Prostate gland (tissue), 2 donors: ENCODE data around the gene EPHB2. TPM values are rescaled to one million over a fixed set of nuclear protein-coding genes. Genes with fewer than 3 reads are reported as not detected.

Experiments
- DNase-seq: peaks from one replicate; pipeline ENCODE4 v3.0.0-alpha.2; 2019; ENCODE audit warnings: low spot score
- H3K27ac ChIP-seq, 2 donors: fragments of 200-600 bp; sonication (generic); 2 replicates each; pipeline ENCODE4 v1.5.1; 2017 to 2019
- H3K27me3 ChIP-seq: fragments of 200-600 bp; sonication (generic); replicated peaks from 2 replicates; pipeline ENCODE4 v1.5.1; 2019; ENCODE audit not compliant: insufficient read depth
- H3K36me3 ChIP-seq, 2 donors: fragments of 200-600 bp; sonication (generic); 1 replicate in 1 of 2; 2 replicates in 1 of 2; pipeline versions ENCODE4 v1.5.1 to v1.8.1; 2017 to 2019
- H3K4me1 ChIP-seq: fragments of 200-600 bp; sonication (generic); replicated peaks from 2 replicates; pipeline ENCODE4 v1.5.1; 2019
- H3K4me3 ChIP-seq, 2 donors: fragments of 200-600 bp; sonication (generic); 2 replicates each; pipeline ENCODE4 v1.5.1; 2017 to 2019
- H3K9me3 ChIP-seq: fragments of 200-600 bp; sonication (generic); 2 replicates; pipeline ENCODE4 v1.5.1; 2017
- CTCF ChIP-seq, 4 experiments: fragments of 200-600 bp in 2 of 4; fragments of 450-650 bp in 2 of 4; sonication (generic) in 2 of 4; IDR thresholded peaks; 1 replicate in 3 of 4; 2 replicates in 1 of 4; pipeline ENCODE4 v1.5.1; 2016 to 2019; ENCODE audit warnings: antibody characterized with exemption in 4 of 4, mild to moderate bottlenecking in 2 of 4, moderate library complexity in 2 of 4
- POLR2A ChIP-seq: fragments of 450-650 bp; IDR thresholded peaks from one replicate; pipeline ENCODE4 v1.6.1; 2016; ENCODE audit warnings: antibody characterized with exemption, mild to moderate bottlenecking
- POLR2AphosphoS5 ChIP-seq: sonication (generic); formaldehyde crosslinking; IDR thresholded peaks from one replicate; pipeline ENCODE4 v1.6.1; 2017; ENCODE audit warnings: antibody characterized with exemption
- WGBS: methylation state at CpG from one replicate; pipeline ENCODE4 v1.1.5; 2018; 5-methylcytosine and 5-hydroxymethylcytosine counted together
- intact Hi-C: fragments of 100-400 bp; cut with DNase I; formaldehyde crosslinking; loops from one replicate; pipeline ENCODE4 v1.14.2; 2022
- total RNA-seq, 2 donors: library from RNA; depleted of rRNA; stranded (reverse); fragments of >200 nt; gene quantifications; one replicate each; pipeline ENCODE4 v1.1.0, GENCODE V29; 2016

Gene EPHB2
- total RNA-seq, 2 donors from 2014 or later: 6.4 to 7.4 TPM

- intact Hi-C loops: no loop called here
- Histone ChIP-seq H3K36me3 (no peaks in the 10 kb centered on the region), H3K9me3 (no peaks in the 10 kb centered on the region), H3K27me3 (no peaks in the 10 kb centered on the region), H3K4me3 (no peak overlapping the region), H3K27ac (no peak overlapping the region), H3K4me1 (no peaks in the 10 kb centered on the region)
- TF ChIP-seq CTCF (IDR thresholded peaks at IDR 0.05) (no peak), POLR2A (no peak), POLR2AphosphoS5 (no peak)
- DNase-seq: no peak
- WGBS: 95% methylated on average over 1 of the region's 1 CpG
These were observed 18.7 kb downstream of the EPHB2 start for GRCh38 chr1:22729400-22729773.

- Histone ChIP-seq H3K27ac (no peak overlapping the region), H3K36me3 (no peaks in the 10 kb centered on the region), H3K4me3 (no peak overlapping the region), H3K27me3 (no peaks in the 10 kb centered on the region), H3K9me3 (no peaks in the 10 kb centered on the region), H3K4me1 (no peaks in the 10 kb centered on the region)
- DNase-seq: no peak
- no peak for TF ChIP-seq POLR2A
- TF ChIP-seq CTCF (IDR thresholded peaks at IDR 0.05): no peak
- TF ChIP-seq POLR2AphosphoS5: no peak
- intact Hi-C loops: no loop called here
- WGBS: 71% methylated on average over 7 of the region's 7 CpGs
These were observed 19.3 kb downstream of the EPHB2 start for GRCh38 chr1:22729912-22730311.

- intact Hi-C loops: no loop called here
- Histone ChIP-seq H3K27ac (no peak overlapping the region), H3K9me3 (no peaks in the 10 kb centered on the region), H3K4me3 (no peak overlapping the region), H3K36me3 (no peaks in the 10 kb centered on the region), H3K27me3 (no peaks in the 10 kb centered on the region), H3K4me1 (no peaks in the 10 kb centered on the region)
- TF ChIP-seq POLR2AphosphoS5 (no peak), POLR2A (no peak)
- DNase-seq: no peak
- 88% methylated on average over 12 of the region's 12 CpGs for WGBS
These were observed 21.5 kb downstream of the EPHB2 start for GRCh38 chr1:22731924-22732720.

- Histone ChIP-seq H3K27ac (no peak overlapping the region), H3K9me3 (no peaks in the 10 kb centered on the region), H3K4me1 (no peaks in the 10 kb centered on the region), H3K36me3 (no peaks in the 10 kb centered on the region), H3K4me3 (no peak overlapping the region), H3K27me3 (no peaks in the 10 kb centered on the region)
- intact Hi-C loops: no loop called here
- no peak for DNase-seq
- TF ChIP-seq CTCF (IDR thresholded peaks at IDR 0.05) (no peak), POLR2AphosphoS5 (no peak), POLR2A (no peak)
- 91% methylated on average over 8 of the region's 8 CpGs for WGBS
These were observed 23.0 kb downstream of the EPHB2 start for GRCh38 chr1:22733643-22734042.

GRCh38 chr1:22736501-22737080 is 26.0 kb downstream of the EPHB2 start:
- no peak for DNase-seq
- intact Hi-C loops: no loop called here
- whole genome bisulfite sequencing: 77% methylated on average over 21 of the region's 23 CpGs

More at GRCh38 chr1:22736501-22737080, 26.0 kb downstream of the EPHB2 start:
- Histone ChIP-seq H3K4me3 (no peak overlapping the region), H3K27me3 (no peaks in the 10 kb centered on the region), H3K9me3 (no peaks in the 10 kb centered on the region), H3K4me1 (no peaks in the 10 kb centered on the region), H3K36me3 (no peaks in the 10 kb centered on the region), H3K27ac (no peak overlapping the region)
- no peak for TF ChIP-seq POLR2AphosphoS5
- TF ChIP-seq CTCF (IDR thresholded peaks at IDR 0.05): no peak
- TF ChIP-seq POLR2A: no peak
